Liver (tissue), 9 donors: Measurements from ENCODE around the gene LINC01488. TPM values are rescaled to one million over a fixed set of nuclear protein-coding genes. Genes with fewer than 3 reads are reported as not detected.

ENCODE experiments used
- DNase-seq: peaks from one replicate; pipeline ENCODE4 v3.0.0-alpha.2; 2017; ENCODE audit warnings: low spot score
- H3K27ac ChIP-seq, 2 donors: one replicate each; pipeline ENCODE4 v1.7.0; 2013; ENCODE audit warnings: inconsistent platforms in 2 of 2, low read length in 2 of 2, control low read depth in 1 of 2, low read depth in 1 of 2, mild to moderate bottlenecking in 1 of 2
- H3K27me3 ChIP-seq, 4 donors: one replicate each; pipeline versions ENCODE4 v1.6.1 to v1.7.0; 2013; ENCODE audit warnings: low read length in 3 of 4, inconsistent platforms in 1 of 4, mild to moderate bottlenecking in 1 of 4, moderate library complexity in 1 of 4; ENCODE audit not compliant: control insufficient read depth in 4 of 4, insufficient read depth in 4 of 4
- H3K36me3 ChIP-seq, 4 donors: one replicate each; pipeline versions ENCODE4 v1.6.1 to v1.7.0; 2013; ENCODE audit warnings: low read length in 3 of 4, mild to moderate bottlenecking in 3 of 4, low read depth in 1 of 4, moderate library complexity in 1 of 4; ENCODE audit not compliant: control insufficient read depth in 4 of 4, insufficient read depth in 3 of 4
- H3K4me1 ChIP-seq, 4 donors: one replicate each; pipeline versions ENCODE4 v1.6.1 to v1.7.0; 2013; ENCODE audit warnings: low read length in 3 of 4, mild to moderate bottlenecking in 3 of 4, moderate library complexity in 1 of 4; ENCODE audit not compliant: control insufficient read depth in 4 of 4, insufficient read depth in 4 of 4
- H3K4me3 ChIP-seq, 3 donors: one replicate each; pipeline versions ENCODE4 v1.6.1 to v1.7.0; 2013; ENCODE audit warnings: low read length in 3 of 3, control low read depth in 1 of 3, low read depth in 1 of 3, mild to moderate bottlenecking in 1 of 3
- H3K9ac ChIP-seq, 2 donors: one replicate each; pipeline ENCODE4 v1.7.0; 2013; ENCODE audit warnings: low read length in 2 of 2, mild to moderate bottlenecking in 2 of 2, moderate library complexity in 2 of 2, control low read depth in 1 of 2, low read depth in 1 of 2
- H3K9me3 ChIP-seq, 4 donors: one replicate each; pipeline versions ENCODE4 v1.6.1 to v1.7.0; 2013; ENCODE audit warnings: low read length in 3 of 4; ENCODE audit not compliant: control insufficient read depth in 4 of 4
- EGR1 ChIP-seq, 2 donors: IDR thresholded peaks; 2 replicates each; pipeline ENCODE4 v1.6.1; 2016 to 2018; ENCODE audit warnings: antibody characterized with exemption in 2 of 2, low read depth in 2 of 2
- FOXA2 ChIP-seq: IDR thresholded peaks from 2 replicates; pipeline ENCODE4 v1.6.1; 2016; ENCODE audit warnings: antibody characterized with exemption
- GABPA ChIP-seq, 2 donors: IDR thresholded peaks in 1 of 2; conservative IDR thresholded peaks in 1 of 2; 2 replicates each; pipeline ENCODE4 v1.6.1; 2016; ENCODE audit warnings: antibody characterized with exemption in 2 of 2, mild to moderate bottlenecking in 1 of 2, moderate library complexity in 1 of 2
- NR2F2 ChIP-seq: IDR thresholded peaks from 2 replicates; pipeline ENCODE4 v1.6.1; 2016; ENCODE audit warnings: antibody characterized with exemption
- SP1 ChIP-seq: IDR thresholded peaks from 2 replicates; pipeline ENCODE4 v1.6.1; 2018; ENCODE audit warnings: antibody characterized with exemption, mild to moderate bottlenecking
- YY1 ChIP-seq: IDR thresholded peaks from 2 replicates; pipeline ENCODE4 v1.6.1; 2016; ENCODE audit warnings: antibody characterized with exemption, mild to moderate bottlenecking
- WGBS: extraction: QIAGEN DNeasy Blood & Tissue Kit; methylation state at CpG from one replicate; pipeline ENCODE4 v1.1.7; 2013; 5-methylcytosine and 5-hydroxymethylcytosine counted together
- polyA plus RNA-seq, 2 donors: library from polyadenylated mRNA; stranded (reverse) in 1 of 2; unstranded in 1 of 2; fragments of 200-250 nt in 1 of 2; fragments of >200 nt in 1 of 2; fragmentation: Nextera tagmentation in 1 of 2; extraction: Ambion mirVana in 1 of 2; gene quantifications; one replicate each; pipeline versions ENCODE4 v1.2.1 to v1.2.3, GENCODE V29; 2013 to 2015
- total RNA-seq, 2 donors: library from RNA; depleted of rRNA; stranded (reverse); fragments of >200 nt; gene quantifications; one replicate each; pipeline ENCODE4 v1.2.3, GENCODE V29; 2014
- TF ChIP-seq, protein P1 (sequence below): fragments of 150-350 bp; IDR thresholded peaks from 2 replicates; pipeline ENCODE4 v1.5.1; 2017; ENCODE audit warnings: improper control_type of control experiment, low read depth, low read length; ENCODE audit not compliant: missing input control
- TF ChIP-seq, protein P2 (sequence below): IDR thresholded peaks from 2 replicates; pipeline ENCODE4 v1.6.1; 2016; ENCODE audit warnings: antibody characterized with exemption
- TF ChIP-seq, protein P3 (sequence below): IDR thresholded peaks from 2 replicates; pipeline ENCODE4 v1.6.1; 2016; ENCODE audit warnings: antibody characterized with exemption, mild to moderate bottlenecking
- TF ChIP-seq, protein P4 (sequence below): IDR thresholded peaks from 2 replicates; pipeline ENCODE4 v1.6.1; 2016; ENCODE audit warnings: antibody characterized with exemption
- donor health status: healthy.
- donor health status: healthy.
- donor health status: healthy.
- donor health status: healthy.
- donor health status: healthy.

LINC01488 gene
- total and polyA plus RNA-seq, 4 donors: 0.05 to 2.3 (median 0.60) TPM

DNA sequence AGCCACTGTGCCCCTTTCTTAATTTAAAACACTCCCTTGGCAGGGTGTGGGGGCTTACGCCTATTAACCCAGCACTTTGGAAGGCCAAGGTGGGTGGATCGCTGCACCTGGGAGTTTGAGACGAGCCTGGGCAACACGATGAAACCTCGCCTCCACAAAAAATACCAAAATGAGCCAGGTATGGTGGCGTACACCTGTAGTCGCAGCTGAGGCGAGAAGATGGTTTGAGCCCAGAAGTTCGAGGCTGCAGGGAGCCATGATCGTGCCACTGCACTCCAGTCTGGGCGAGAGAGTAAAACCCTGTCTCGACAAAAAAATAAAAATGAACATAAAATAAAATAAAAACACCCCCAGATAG, 45.0 kb downstream of the LINC01488 start:
- TF ChIP-seq NR2F2: no peak
- no peak for TF ChIP-seq GABPA (IDR thresholded peaks at IDR 0.05 in 1 of 2, conservative IDR thresholded peaks at IDR 0.05 in 1 of 2)
- TF ChIP-seq, protein P1, sequence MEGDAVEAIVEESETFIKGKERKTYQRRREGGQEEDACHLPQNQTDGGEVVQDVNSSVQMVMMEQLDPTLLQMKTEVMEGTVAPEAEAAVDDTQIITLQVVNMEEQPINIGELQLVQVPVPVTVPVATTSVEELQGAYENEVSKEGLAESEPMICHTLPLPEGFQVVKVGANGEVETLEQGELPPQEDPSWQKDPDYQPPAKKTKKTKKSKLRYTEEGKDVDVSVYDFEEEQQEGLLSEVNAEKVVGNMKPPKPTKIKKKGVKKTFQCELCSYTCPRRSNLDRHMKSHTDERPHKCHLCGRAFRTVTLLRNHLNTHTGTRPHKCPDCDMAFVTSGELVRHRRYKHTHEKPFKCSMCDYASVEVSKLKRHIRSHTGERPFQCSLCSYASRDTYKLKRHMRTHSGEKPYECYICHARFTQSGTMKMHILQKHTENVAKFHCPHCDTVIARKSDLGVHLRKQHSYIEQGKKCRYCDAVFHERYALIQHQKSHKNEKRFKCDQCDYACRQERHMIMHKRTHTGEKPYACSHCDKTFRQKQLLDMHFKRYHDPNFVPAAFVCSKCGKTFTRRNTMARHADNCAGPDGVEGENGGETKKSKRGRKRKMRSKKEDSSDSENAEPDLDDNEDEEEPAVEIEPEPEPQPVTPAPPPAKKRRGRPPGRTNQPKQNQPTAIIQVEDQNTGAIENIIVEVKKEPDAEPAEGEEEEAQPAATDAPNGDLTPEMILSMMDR: no peak
- TF ChIP-seq, protein P2, sequence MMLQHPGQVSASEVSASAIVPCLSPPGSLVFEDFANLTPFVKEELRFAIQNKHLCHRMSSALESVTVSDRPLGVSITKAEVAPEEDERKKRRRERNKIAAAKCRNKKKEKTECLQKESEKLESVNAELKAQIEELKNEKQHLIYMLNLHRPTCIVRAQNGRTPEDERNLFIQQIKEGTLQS: no peak
- TF ChIP-seq, protein P3, sequence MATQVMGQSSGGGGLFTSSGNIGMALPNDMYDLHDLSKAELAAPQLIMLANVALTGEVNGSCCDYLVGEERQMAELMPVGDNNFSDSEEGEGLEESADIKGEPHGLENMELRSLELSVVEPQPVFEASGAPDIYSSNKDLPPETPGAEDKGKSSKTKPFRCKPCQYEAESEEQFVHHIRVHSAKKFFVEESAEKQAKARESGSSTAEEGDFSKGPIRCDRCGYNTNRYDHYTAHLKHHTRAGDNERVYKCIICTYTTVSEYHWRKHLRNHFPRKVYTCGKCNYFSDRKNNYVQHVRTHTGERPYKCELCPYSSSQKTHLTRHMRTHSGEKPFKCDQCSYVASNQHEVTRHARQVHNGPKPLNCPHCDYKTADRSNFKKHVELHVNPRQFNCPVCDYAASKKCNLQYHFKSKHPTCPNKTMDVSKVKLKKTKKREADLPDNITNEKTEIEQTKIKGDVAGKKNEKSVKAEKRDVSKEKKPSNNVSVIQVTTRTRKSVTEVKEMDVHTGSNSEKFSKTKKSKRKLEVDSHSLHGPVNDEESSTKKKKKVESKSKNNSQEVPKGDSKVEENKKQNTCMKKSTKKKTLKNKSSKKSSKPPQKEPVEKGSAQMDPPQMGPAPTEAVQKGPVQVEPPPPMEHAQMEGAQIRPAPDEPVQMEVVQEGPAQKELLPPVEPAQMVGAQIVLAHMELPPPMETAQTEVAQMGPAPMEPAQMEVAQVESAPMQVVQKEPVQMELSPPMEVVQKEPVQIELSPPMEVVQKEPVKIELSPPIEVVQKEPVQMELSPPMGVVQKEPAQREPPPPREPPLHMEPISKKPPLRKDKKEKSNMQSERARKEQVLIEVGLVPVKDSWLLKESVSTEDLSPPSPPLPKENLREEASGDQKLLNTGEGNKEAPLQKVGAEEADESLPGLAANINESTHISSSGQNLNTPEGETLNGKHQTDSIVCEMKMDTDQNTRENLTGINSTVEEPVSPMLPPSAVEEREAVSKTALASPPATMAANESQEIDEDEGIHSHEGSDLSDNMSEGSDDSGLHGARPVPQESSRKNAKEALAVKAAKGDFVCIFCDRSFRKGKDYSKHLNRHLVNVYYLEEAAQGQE: no peak
- no peak for TF ChIP-seq SP1
- TF ChIP-seq YY1: no peak
- TF ChIP-seq EGR1 (IDR thresholded peaks at IDR 0.05; ENCODE audit: low read depth in 2 of 2): no peak
- TF ChIP-seq FOXA2: no peak
- TF ChIP-seq, protein P4, sequence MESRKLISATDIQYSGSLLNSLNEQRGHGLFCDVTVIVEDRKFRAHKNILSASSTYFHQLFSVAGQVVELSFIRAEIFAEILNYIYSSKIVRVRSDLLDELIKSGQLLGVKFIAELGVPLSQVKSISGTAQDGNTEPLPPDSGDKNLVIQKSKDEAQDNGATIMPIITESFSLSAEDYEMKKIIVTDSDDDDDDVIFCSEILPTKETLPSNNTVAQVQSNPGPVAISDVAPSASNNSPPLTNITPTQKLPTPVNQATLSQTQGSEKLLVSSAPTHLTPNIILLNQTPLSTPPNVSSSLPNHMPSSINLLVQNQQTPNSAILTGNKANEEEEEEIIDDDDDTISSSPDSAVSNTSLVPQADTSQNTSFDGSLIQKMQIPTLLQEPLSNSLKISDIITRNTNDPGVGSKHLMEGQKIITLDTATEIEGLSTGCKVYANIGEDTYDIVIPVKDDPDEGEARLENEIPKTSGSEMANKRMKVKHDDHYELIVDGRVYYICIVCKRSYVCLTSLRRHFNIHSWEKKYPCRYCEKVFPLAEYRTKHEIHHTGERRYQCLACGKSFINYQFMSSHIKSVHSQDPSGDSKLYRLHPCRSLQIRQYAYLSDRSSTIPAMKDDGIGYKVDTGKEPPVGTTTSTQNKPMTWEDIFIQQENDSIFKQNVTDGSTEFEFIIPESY: no peak
- 95% methylated on average over 12 of the region's 12 CpGs for WGBS
- Histone ChIP-seq H3K9ac (no peak overlapping the region), H3K36me3 (no peaks in the 10 kb centered on the region), H3K4me1 (no peaks in the 10 kb centered on the region), H3K27ac (no peak overlapping the region), H3K9me3 (no peaks in the 10 kb centered on the region), H3K27me3 (no peaks in the 10 kb centered on the region), H3K4me3 (no peak overlapping the region)
- DNase-seq: no peak

DNA sequence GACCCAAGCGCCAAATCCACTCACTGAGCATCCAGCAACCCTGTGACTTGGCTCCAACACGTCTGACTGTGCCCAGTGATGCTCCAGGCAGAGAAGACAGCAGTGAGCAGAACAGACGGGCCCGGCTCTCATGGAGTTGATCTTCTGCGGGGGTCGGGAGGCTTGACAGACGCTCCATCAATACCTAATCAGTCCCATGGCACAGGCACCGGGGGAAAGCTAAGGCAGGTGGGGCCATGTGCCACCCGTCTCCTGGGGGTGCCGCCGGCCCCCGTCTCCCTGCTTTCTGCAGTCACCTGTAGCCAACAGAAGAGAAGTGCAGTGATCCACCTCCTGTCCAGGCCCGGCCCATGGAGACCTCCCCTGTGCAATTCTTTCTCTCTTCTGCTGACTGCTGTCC, 47.5 kb downstream of the LINC01488 start:
- no peaks in the 10 kb centered on the region for H3K9me3 ChIP-seq
- H3K36me3 ChIP-seq: no peaks in the 10 kb centered on the region
- TF ChIP-seq YY1 (no peak), SP1 (no peak)
- TF ChIP-seq, protein P2: no peak
- TF ChIP-seq, protein P4: no peak
- no peak overlapping the region for H3K9ac ChIP-seq
- no peaks in the 10 kb centered on the region for H3K27me3 ChIP-seq
- WGBS: 95% methylated on average over 13 of the region's 13 CpGs
- no peak overlapping the region for H3K27ac ChIP-seq
- H3K4me3 ChIP-seq: no peak overlapping the region
- DNase-seq: no peak
- no peaks in the 10 kb centered on the region for H3K4me1 ChIP-seq
